ENCODE data around the gene SLF2. TPM values are rescaled to one million over a fixed set of nuclear protein-coding genes. Genes with fewer than 3 reads are reported as not detected.

Gene SLF2
- total and polyA plus RNA-seq, 2 of the 13 experiments (the other 11 are each of a cell fraction or from before 2014, with no cell fraction given): 12.2 to 48.1 TPM

DNA sequence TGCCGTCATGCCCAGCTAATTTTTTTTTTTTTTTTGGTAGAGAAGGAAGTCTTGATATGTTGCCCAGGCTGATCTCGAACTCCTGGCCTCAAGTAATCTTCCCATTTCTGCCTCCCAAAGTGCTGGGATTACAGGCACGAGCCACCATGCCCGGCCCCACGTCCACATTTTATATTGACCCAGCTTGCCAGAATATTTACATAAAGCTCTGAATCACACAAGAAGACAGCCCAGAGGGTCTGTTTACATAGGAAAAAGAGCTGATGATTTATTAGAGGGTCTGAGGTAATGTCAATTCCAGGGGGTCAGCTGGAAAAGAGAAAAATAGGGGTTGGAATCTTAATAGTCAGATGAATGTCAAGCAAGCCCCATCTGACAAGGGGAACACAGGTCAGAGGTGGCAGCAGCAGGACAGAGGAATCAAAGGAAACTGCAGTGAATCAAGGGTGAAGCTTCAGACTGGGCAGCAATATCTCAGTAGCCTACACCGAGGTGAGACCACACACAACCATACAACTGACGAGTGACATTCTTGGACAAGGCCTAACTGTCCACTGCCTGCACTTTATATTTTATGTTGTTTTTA is 15.8 kb upstream of the SLF2 start (continued):
- TF ChIP-seq, protein P1, sequence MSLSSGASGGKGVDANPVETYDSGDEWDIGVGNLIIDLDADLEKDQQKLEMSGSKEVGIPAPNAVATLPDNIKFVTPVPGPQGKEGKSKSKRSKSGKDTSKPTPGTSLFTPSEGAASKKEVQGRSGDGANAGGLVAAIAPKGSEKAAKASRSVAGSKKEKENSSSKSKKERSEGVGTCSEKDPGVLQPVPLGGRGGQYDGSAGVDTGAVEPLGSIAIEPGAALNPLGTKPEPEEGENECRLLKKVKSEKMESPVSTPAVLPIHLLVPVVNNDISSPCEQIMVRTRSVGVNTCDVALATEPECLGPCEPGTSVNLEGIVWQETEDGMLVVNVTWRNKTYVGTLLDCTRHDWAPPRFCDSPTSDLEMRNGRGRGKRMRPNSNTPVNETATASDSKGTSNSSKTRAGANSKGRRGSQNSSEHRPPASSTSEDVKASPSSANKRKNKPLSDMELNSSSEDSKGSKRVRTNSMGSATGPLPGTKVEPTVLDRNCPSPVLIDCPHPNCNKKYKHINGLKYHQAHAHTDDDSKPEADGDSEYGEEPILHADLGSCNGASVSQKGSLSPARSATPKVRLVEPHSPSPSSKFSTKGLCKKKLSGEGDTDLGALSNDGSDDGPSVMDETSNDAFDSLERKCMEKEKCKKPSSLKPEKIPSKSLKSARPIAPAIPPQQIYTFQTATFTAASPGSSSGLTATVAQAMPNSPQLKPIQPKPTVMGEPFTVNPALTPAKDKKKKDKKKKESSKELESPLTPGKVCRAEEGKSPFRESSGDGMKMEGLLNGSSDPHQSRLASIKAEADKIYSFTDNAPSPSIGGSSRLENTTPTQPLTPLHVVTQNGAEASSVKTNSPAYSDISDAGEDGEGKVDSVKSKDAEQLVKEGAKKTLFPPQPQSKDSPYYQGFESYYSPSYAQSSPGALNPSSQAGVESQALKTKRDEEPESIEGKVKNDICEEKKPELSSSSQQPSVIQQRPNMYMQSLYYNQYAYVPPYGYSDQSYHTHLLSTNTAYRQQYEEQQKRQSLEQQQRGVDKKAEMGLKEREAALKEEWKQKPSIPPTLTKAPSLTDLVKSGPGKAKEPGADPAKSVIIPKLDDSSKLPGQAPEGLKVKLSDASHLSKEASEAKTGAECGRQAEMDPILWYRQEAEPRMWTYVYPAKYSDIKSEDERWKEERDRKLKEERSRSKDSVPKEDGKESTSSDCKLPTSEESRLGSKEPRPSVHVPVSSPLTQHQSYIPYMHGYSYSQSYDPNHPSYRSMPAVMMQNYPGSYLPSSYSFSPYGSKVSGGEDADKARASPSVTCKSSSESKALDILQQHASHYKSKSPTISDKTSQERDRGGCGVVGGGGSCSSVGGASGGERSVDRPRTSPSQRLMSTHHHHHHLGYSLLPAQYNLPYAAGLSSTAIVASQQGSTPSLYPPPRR (CRISPR knock-in tag; IDR thresholded peaks at IDR 0.05; ENCODE audit: borderline replicate concordance): 0 out of 2 replicates have a peak, but pooled peaks have one; percentile 45
- no peak for TF ChIP-seq PRMT3 (CRISPR knock-in tag; IDR thresholded peaks at IDR 0.05; ENCODE audit: borderline replicate concordance, low read depth)
- TF ChIP-seq, protein P2, sequence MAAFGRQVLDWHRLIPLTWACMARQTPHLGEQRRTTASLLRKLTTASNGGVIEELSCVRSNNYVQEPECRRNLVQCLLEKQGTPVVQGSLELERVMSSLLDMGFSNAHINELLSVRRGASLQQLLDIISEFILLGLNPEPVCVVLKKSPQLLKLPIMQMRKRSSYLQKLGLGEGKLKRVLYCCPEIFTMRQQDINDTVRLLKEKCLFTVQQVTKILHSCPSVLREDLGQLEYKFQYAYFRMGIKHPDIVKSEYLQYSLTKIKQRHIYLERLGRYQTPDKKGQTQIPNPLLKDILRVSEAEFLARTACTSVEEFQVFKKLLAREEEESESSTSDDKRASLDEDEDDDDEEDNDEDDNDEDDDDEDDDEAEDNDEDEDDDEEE (CRISPR knock-in tag; IDR thresholded peaks at IDR 0.05): no peak
- TF ChIP-seq CREBL2 (CRISPR knock-in tag; IDR thresholded peaks at IDR 0.05; ENCODE audit: borderline replicate concordance): no peak
- TF ChIP-seq, protein P3, sequence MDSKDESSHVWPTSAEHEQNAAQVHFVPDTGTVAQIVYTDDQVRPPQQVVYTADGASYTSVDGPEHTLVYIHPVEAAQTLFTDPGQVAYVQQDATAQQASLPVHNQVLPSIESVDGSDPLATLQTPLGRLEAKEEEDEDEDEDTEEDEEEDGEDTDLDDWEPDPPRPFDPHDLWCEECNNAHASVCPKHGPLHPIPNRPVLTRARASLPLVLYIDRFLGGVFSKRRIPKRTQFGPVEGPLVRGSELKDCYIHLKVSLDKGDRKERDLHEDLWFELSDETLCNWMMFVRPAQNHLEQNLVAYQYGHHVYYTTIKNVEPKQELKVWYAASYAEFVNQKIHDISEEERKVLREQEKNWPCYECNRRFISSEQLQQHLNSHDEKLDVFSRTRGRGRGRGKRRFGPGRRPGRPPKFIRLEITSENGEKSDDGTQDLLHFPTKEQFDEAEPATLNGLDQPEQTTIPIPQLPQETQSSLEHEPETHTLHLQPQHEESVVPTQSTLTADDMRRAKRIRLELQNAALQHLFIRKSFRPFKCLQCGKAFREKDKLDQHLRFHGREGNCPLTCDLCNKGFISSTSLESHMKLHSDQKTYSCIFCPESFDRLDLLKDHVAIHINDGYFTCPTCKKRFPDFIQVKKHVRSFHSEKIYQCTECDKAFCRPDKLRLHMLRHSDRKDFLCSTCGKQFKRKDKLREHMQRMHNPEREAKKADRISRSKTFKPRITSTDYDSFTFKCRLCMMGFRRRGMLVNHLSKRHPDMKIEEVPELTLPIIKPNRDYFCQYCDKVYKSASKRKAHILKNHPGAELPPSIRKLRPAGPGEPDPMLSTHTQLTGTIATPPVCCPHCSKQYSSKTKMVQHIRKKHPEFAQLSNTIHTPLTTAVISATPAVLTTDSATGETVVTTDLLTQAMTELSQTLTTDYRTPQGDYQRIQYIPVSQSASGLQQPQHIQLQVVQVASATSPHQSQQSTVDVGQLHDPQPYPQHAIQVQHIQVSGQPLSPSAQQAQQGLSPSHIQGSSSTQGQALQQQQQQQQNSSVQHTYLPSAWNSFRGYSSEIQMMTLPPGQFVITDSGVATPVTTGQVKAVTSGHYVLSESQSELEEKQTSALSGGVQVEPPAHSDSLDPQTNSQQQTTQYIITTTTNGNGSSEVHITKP (CRISPR knock-in tag; IDR thresholded peaks at IDR 0.05; ENCODE audit: low read depth): no peak
- TF ChIP-seq HOXA7 (CRISPR knock-in tag; IDR thresholded peaks at IDR 0.05): no peak
- no peak for TF ChIP-seq ZSCAN25 (CRISPR knock-in tag; IDR thresholded peaks at IDR 0.05)
- TF ChIP-seq ZNF205 (CRISPR knock-in tag; IDR thresholded peaks at IDR 0.05): no peak
- no peak for TF ChIP-seq BCL6 (CRISPR knock-in tag; IDR thresholded peaks at IDR 0.05)
- TF ChIP-seq ZFP36 (IDR thresholded peaks at IDR 0.05; ENCODE audit: borderline replicate concordance, low read depth, low read length, partially characterized antibody): no peak
- TF ChIP-seq, protein P4, sequence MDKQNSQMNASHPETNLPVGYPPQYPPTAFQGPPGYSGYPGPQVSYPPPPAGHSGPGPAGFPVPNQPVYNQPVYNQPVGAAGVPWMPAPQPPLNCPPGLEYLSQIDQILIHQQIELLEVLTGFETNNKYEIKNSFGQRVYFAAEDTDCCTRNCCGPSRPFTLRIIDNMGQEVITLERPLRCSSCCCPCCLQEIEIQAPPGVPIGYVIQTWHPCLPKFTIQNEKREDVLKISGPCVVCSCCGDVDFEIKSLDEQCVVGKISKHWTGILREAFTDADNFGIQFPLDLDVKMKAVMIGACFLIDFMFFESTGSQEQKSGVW (CRISPR knock-in tag; IDR thresholded peaks at IDR 0.05; ENCODE audit: borderline replicate concordance): no peak
- TF ChIP-seq ZNF777 (CRISPR knock-in tag; IDR thresholded peaks at IDR 0.05): no peak
- TF ChIP-seq ZSCAN21 (CRISPR knock-in tag; IDR thresholded peaks at IDR 0.05; ENCODE audit: borderline replicate concordance): no peak
- TF ChIP-seq ZNF720 (CRISPR knock-in tag; IDR thresholded peaks at IDR 0.05): no peak
- no peak for TF ChIP-seq TIGD3 (CRISPR knock-in tag; IDR thresholded peaks at IDR 0.05; ENCODE audit: borderline replicate concordance)
- TF ChIP-seq MAZ (IDR thresholded peaks at IDR 0.05; ENCODE audit: borderline replicate concordance, low read depth, low read length): no peak
- no peak for TF ChIP-seq MAZ (CRISPR knock-in tag; IDR thresholded peaks at IDR 0.05; ENCODE audit: low read depth)

All from HepG2 (cell line).